Frontal cortex (tissue), 4 donors: ENCODE measurements around the gene ECE1. TPM values are rescaled to one million over a fixed set of nuclear protein-coding genes. Genes with fewer than 3 reads are reported as not detected.
"Not testable (repeated sequence)": the region's sequence is repeated elsewhere in the genome, so short reads cannot be mapped to it uniquely, and the experiment has no call there.

Experiments
- DNase-seq, 2 donors: peaks; one replicate each; pipeline ENCODE4 v3.0.0; 2012; ENCODE audit warnings: low spot score in 2 of 2
- FAIRE-seq: peaks from 2 replicates; lab custom pipeline; 2012; peaks lifted over from hg19 to GRCh38; lab: Jason Lieb, UNC
- total RNA-seq: library from RNA; depleted of rRNA; stranded (reverse); fragments of >200 nt; gene quantifications from one replicate; pipeline ENCODE4 v1.2.3, GENCODE V29; 2014
- donor health status: control.
- donor health status: control.
- donor health status: control.

The ECE1 gene
- total RNA-seq, 1 donor from 2014 or later = 8.2 TPM

- not testable (repeated sequence) for FAIRE-seq, DNase-seq
Measured at GRCh38 chr1:21201238-21201637, 89.0 kb downstream of the ECE1 start.

- FAIRE-seq (no peak), DNase-seq (no peak)
Measured at GRCh38 chr1:21200767-21201166, 89.5 kb downstream of the ECE1 start.

DNA sequence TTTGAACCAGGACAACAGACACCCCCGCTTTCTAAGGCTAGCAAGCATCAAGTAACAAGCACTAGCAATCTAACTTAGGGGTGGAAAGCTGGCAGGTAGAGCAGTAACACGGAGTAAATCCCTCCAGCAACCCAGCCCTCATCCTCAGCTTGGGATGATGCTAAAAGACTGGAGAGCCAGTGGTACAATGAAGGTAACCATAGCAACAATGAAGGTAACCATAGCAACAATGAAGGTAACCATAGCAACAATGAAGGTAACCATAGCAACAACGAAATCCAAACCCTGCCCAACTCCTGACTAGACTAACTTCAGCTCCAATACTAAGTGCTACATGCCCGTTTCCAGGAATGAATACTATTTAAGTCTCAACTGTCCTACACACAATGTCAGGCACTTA lies 91.3 kb downstream of the ECE1 start:
- DNase-seq (no peak), FAIRE-seq (no peak)

GRCh38 chr1:21192871-21193270 lies 97.4 kb downstream of the ECE1 start:
- FAIRE-seq = no peak

GRCh38 chr1:21192284-21192683 lies 98.0 kb downstream of the ECE1 start:
- DNase-seq (no peak), FAIRE-seq (no peak)

More at GRCh38 chr1:21192871-21193270, 97.4 kb downstream of the ECE1 start:
- DNase-seq = no peak

DNA sequence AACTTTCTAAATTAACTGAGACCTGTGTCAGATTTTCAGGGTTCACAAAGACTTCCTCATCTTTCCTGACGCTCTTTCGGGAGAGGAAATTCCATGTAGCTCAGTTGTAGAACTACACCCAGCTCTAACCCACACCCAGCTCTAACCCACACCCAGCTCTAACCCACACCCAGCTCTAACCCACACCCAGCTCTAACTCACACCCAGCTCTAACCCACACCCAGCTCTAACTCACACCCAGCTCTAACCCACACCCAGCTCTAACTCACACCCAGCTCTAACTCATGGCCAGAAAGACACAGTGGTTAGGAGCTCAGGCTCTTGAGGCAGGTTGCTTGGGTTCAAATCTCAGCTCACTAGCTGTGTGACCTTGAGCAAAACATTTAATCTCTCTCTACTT lies 99.5 kb downstream of the ECE1 start:
- not testable (repeated sequence) for FAIRE-seq

DNA sequence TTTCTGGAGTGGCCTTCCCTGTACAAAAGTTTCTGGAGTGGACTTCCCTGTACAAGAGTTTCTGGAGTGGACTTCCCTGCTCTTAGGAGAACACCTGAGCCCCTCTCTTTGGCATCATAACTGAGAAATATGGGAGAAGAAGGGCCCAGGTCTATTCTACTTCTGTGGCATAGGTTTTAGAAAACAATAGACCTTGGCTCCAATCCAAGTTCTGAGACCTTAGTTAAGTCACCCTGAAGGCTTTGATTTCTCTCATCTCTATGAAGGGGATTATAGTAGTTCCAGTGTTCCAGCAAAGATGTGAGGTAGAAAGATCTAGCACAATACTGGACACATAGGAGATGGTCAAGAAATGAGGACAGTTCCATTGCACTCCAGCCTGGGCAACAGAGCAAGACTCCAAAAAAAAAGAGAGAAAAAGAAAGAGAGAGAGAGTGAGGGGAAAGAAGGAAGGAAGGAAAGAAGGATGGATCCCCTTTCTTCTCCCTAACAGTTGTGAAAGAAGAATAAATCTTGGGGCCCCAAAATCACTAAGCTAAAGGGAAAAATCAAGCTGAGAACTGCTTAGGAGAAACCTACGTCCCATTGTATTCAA lies 100.3 kb downstream of the ECE1 start:
- FAIRE-seq = no peak
- no peak for DNase-seq

More for the DNA sequence above, 99.5 kb downstream of the ECE1 start:
- not testable (repeated sequence) for DNase-seq

GRCh38 chr1:21189421-21189820 lies 100.8 kb downstream of the ECE1 start:
- no peak for FAIRE-seq
- no peak for DNase-seq

DNA sequence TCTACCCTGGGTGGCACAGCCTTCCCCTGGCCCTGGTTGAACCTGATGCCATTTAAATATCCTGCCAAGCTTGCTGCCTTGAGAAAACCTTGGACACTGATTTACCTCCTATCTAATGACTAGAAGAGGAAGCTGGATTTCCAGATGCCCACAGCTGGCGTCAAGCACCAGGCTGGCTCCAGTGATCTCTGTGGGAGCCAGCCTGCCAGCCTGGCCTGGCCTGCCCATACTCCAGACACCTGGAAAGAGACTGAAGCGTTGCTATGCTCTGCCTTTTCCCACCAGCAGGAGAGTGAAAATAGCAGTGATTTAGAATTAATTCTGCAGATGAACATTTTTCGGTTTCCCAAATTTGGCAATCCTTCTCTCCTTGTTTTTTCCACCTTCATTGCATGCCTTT lies 102.0 kb downstream of the ECE1 start:
- FAIRE-seq (no peak), DNase-seq (no peak)

DNA sequence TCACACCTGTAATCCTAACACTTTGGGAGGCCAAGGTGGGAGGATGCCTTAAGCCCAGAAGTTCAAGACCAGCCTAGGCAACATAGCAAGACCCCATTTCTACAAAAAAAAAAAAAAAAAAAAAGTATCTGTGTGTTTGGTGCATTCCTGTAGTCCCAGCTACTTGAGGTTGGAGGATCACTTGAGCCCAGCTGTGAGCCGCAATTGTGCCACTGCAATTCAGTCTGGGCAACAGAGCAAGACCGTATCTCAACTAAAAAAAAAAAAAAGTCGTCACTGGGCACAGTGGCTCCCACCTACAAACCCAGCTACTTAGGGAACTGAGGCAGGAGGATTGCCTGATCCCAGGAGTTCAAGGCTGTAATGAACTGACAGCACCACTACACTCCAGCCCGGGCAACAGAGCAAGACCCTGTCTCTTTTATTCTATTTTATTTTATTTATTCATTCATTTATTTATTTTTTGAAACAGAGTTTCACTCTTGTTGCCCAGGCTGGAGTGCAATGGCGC lies 105.0 kb downstream of the ECE1 start:
- DNase-seq (no peak), FAIRE-seq (no peak)

DNA sequence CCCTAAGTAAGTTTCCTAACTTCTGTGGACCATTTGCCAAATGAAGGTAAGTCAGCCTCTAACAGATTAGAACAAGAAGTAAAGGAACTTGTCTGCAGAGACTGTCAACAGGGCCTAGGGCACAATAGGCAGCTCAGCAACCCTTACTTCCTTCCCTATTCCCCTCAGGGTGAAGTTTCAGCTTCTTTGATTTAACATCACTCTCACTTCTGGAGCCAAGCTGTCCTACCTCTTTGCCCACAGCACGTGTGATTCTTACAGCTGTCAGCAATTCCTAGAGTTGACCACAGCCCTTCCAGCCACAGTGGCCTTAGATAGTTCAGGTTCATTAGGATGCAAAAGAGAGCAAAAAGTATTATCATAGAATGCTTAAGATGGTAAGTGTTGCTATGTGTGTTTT lies 106.0 kb downstream of the ECE1 start:
- FAIRE-seq = no peak
- no peak for DNase-seq

- DNase-seq (no peak), FAIRE-seq (no peak)
Measured at GRCh38 chr1:21182181-21182731, 108.0 kb downstream of the ECE1 start.

GRCh38 chr1:21178271-21178670 lies 112.0 kb downstream of the ECE1 start:
- DNase-seq, FAIRE-seq: not testable (repeated sequence)

GRCh38 chr1:21176586-21177555 lies 113.4 kb downstream of the ECE1 start, which contains the start of gene EIF4G3:
Gene EIF4G3, minus strand, starts transcription at chr1:21176897. Its CDS starts 174,155 bp downstream, at chr1:21002742.
- peak; percentile 93 to 95 for DNase-seq
- peak; percentile 79 for FAIRE-seq

GRCh38 chr1:21175670-21176581 lies 114.3 kb downstream of the ECE1 start:
- FAIRE-seq (no peak), DNase-seq (peak in 1 of 2 donors; percentile 79)

DNA sequence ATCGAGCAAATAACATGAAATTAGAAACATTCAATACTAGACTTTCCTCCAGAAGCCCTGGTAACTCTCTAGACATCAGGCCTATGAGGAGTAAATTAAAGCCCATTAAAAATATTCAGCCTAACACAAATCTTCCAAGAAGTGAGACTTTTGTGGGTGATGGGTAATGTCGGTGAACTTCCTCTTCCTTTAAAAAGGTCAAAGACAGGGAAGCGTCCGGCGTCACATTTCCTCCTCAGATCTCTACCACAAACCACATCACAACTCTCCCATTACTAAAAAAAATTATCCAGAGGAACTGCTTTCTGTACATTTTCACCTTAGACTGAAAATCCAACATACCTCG lies 115.0 kb downstream of the ECE1 start:
- DNase-seq (peak in 1 of 2 donors; percentile 39), FAIRE-seq (no peak)

DNA sequence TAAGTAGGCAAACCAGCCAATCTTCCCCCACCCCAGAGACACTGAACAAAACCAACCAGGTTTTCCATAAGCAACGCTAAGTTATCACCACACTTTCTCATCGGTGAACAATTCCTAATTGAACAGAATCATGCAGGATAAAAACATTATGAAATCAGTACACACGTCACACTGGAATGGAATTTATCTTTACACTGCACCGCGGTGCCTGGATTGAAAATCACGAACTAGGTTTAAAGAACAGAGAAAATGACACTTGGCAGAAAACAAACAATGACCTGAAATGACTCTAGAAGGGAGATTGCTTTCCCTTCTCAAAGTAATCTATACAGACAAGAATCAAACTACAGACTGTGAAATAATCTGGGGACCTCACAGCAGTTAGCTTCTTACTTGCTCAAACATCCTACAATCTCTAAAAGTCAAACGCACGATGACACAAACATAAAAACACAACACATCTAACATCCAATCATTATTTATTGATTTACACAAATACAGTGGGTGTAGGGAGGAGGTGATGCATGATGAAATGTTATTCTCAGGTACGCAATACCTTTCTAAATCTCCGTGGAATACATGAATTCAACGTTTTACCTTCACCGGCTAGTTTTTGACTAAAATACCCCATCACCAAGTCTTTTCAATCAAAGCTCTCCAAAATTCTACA lies 115.5 kb downstream of the ECE1 start:
- peak in 1 of 2 donors; percentile 26 for DNase-seq
- FAIRE-seq = no peak

GRCh38 chr1:21174230-21174629 lies 116.0 kb downstream of the ECE1 start:
- FAIRE-seq = no peak
- no peak for DNase-seq

GRCh38 chr1:21173096-21173495 lies 117.2 kb downstream of the ECE1 start:
- not testable (repeated sequence) for FAIRE-seq, DNase-seq
